T-helper 9 cell (primary cell): Measurements from ENCODE around the gene THBS3.
A peak's percentile ranks its signal among the peaks of the same experiment; 100 is the strongest.
"Not testable (repeated sequence)": the region's sequence is repeated elsewhere in the genome, so short reads cannot be mapped to it uniquely, and the experiment has no call there.

ENCODE experiments used
- DNase-seq: peaks from one replicate; pipeline ENCODE4 v3.0.0-alpha.2; 2020

The THBS3 gene

GRCh38 chr1:155233502-155233901 lies 25.8 kb upstream of the THBS3 start:
- DNase-seq: not testable (repeated sequence)

GRCh38 chr1:155232001-155232978 lies 24.6 kb upstream of the THBS3 start:
- DNase-seq: not testable (repeated sequence)

DNA sequence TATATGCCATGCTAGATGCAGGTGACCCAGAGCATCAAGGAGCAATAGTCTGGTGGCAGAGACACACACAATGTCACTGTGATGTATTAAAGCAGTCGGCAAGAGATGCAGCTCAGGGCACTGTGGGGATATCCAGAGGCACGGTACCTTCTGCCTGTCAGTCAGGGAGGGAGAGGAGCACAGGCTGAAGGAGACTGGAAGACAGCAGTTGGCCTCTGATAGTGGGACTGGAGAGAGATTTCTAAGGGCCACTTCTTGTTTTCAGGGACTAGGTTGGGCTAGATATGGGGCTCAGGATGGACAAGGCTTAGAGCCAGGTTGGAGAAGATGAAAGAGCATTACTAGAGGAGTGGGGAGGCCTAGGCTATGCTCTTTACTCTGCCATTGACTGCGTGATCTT lies 23.6 kb upstream of the THBS3 start:
- DNase-seq: not testable (repeated sequence)

DNA sequence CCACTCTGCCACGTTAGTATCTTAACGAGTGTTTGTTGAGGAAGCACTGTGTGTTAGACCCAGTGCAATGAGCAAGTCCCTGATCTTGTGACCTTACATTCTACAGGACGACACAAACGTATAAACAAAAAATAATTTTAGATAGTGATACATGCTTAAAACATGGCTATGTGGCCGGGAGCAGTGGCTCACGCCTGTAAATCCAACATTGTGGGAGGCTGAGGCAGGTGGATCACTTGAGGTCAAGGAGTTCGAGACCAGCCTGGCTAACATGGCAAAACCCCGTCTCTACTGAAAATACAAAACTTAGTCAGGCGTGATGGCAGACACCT lies 20.4 kb upstream of the THBS3 start:
- no peak for DNase-seq

DNA sequence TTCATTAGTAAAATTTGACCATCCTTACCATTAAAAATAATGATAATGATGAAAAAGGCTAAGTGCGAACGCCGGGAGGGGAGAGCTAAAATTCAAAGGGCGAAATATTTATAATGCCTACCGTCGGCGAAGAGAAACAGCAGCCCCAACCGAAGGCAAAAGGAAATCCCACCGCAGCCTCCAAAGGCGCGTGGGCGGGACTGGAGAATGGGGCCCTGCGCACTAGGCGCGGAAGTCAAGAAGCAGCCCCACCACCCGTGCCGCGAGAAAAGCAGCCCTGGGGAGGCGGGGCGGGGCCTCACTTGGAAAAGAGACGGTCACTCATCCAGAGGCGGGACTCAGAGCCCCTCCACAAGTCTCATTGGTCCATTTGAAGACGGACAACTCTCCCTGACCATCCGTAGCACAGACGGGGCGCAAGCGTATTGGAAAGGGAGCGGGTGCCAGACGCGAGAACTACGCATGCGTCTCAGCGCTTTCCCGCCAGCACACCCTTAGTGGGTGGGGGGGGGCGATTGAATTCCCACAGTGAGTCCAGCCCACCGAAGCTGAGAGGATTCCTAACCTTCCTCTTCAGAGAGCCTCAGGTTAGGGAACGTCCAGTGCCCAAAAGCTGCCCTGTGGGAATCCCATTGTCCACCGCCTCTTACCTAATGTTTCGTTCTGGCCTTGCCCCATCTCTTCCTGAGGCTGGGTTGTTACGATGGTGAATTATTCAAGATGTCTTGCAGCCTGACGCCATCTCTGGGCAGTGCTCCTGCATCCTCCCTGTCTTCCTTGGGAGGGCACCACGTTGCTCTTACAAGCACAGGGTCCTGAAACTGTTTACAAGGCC lies 19.8 kb upstream of the THBS3 start:
- peak; percentile 94 for DNase-seq

- DNase-seq: no peak
Observed at GRCh38 chr1:155226910-155227260, 19.2 kb upstream of the THBS3 start.

- peak; percentile 76 for DNase-seq
Observed at GRCh38 chr1:155226188-155226909, 18.7 kb upstream of the THBS3 start.

DNA sequence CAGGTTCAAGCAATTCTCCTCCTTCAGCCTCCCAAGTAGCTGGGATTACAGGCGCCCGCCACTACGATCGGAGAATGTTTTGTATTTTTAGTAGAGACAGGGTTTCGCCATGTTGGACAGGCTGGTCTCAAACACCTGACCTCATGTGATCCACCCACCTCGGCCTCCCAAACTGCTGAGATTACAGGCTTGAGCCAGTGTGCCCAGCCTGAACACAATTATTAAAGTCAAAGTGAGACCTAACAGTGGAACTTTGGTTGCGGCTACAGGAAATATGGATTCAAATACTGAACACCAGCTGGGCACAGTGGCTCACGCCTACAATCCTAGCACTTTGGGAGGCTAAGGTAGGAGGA lies 17.7 kb upstream of the THBS3 start:
- not testable (repeated sequence) for DNase-seq

DNA sequence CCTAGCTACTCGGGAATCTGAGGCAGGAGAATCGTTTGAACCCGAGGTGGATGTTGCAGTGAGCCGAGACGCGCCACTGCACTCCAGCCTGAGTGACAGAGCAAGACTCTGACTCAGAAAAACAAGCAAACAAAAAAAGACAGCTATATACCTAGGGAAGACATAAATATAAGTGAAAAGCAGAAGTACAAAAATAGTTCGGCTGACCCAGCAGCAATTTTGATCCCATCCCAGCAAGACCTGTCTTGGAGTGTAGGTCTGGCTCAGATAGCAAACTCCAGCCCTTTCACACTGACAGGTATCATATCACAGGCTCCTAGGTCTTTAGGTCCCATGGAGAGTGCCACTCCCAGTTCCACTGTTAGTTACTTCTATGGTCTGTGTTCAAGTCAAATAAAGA lies 15.3 kb upstream of the THBS3 start:
- DNase-seq: no peak

DNA sequence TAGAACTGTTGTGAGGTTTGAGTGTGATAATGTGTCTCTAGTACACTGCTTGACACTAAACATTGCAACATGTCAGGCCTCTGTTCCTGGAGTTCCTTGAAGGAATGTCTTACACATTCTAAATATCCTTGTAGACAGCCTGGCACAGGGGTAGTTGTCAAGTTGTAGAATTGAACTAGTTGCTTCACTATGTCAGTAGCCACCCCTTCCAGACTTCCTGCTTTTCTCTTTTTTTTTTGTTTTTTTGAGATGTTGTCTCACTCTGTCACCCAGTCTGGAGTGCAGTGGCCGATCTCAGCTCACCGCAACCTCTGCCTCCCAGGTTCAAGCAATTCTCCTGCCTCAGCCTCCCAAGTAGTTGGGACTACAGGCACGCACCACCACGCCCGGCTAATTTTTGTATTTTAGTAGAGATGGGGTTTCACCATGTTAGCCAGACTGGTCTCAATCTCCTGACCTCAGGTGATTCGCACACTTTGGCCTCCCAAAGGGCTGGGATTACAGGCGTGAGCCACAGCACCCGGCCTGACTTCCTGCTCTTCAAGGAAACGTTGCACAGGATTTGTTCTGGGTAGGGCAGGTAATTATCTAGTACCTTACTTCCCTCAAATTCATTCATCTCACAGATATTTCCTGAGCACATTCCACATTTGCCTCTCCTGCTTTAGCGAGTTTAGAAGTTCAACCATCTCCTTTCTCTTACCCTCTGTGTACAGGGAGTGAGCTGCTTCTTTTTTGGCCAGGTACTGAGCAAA lies 12.7 kb upstream of the THBS3 start:
- DNase-seq: not testable (repeated sequence)

DNA sequence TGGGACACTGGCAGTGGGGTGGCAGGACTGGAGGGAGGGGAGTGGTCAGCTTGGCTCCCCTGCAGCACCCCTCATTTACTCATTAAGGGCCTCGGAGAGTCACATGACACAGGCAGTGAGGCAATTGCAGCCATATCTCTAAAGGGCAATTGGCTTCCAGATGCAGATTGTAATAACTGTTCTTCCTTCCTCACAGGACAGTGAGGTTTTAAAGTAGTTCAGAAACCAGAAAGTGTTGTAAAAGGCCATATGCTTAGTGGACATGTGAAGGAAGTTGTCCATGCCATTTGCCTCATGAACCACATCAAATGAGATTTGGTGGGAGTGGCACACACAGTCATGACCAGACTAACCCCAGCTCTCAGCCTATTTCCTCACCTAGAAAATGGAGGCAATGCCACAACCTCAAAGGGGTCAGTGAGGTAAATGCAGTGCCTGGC lies 11.9 kb upstream of the THBS3 start:
- no peak for DNase-seq

GRCh38 chr1:155218854-155219591 lies 11.3 kb upstream of the THBS3 start:
- DNase-seq: no peak

DNA sequence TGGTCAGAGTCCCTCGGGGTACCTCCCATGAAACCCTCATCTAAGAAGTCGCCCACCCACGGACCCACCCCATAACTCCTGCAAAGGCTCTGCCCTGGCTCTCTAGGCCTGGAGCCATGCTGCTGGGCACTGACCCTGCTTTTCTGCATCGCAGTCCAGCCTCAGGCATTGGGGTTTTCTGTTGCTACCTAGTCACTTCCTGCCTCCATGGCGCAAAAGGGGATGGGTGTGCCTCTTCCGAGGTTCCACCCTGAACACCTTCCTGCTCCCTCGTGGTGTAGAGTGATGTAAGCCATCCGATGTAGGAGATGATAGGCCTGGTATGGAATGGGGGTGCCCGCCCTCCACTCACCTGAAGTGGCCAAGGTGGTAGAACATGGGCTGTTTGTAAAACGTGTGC lies 7.0 kb upstream of the THBS3 start:
- DNase-seq: not testable (repeated sequence)

DNA sequence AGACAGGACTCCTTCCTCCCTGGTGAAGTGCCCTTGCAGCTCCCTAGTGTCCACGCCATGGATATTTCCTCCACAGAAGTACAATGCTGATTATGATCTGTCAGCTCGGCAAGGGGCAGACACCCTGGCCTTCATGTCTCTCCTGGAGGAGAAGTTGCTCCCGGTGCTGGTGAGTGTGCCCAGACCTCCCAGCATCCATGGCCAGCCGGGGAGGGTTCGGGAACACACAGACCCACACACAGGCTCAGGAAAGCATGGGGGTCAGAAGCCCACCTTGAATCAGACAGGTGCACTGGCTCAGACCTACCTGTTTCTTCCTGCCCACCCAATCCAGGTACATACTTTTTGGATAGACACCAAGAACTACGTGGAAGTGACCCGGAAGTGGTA lies 4.3 kb upstream of the THBS3 start:
- DNase-seq: not testable (repeated sequence)

DNA sequence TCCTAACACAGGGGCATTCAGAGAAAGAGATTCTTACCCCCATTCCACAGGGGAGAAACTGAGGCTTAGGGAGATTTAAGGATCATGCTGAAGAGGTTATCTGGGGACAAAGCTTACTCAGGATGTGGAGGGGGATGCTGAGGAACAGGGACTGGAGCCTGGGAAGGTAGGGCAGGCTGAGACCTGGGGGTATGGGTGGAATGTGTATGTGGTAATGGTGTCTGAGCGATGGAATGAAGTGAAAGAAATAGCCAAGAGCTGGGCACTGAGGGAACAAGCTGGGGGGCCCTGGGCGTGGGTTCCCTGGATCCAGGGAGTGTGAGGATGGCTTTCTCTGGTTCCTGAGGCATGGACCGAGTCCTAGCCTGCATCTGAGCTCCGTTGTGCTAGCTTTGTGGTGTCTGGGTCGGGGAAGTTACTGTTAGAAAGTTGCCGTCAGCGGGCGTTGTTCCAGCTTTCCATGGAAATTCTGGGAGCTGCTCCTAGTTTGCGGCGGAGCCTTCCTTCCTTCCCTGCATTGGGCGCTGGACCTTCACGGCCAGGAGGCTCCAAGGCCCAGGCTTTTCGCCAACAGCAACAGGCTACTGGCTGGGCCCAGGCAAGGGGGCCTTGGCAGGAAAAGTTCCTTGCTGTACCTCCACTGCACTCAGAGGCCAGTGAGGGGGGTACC lies 3.8 kb upstream of the THBS3 start:
- not testable (repeated sequence) for DNase-seq

GRCh38 chr1:155210314-155211104 lies 2.8 kb upstream of the THBS3 start:
- no peak for DNase-seq

- no peak for DNase-seq
Observed at GRCh38 chr1:155209312-155209721, 1.6 kb upstream of the THBS3 start.

GRCh38 chr1:155208541-155209311 lies 1.0 kb upstream of the THBS3 start, which contains the start of gene MTX1:
MTX1 (plus strand) TSS chr1:155208695; CDS start chr1:155208805, 110 bp downstream.
- DNase-seq: peak; percentile 86
